ENCODE results near the gene EBP. TPM values are rescaled to one million over a fixed set of nuclear protein-coding genes. Genes with fewer than 3 reads are reported as not detected.
A peak's percentile ranks its signal among the peaks of the same experiment; 100 is the strongest.

Gene EBP
- total RNA-seq, 1 donor from 2014 or later, result 66.0 TPM

GRCh38 chrX:48505481-48505880 is 16.1 kb upstream of the EBP start:
- Histone ChIP-seq H3K27me3 (ENCODE audit: insufficient read depth, low read length) (no peaks in the 10 kb centered on the region), H4K20me1 (ENCODE audit: insufficient read depth, low read length) (no peaks in the 10 kb centered on the region), H3K27ac (ENCODE audit: low read depth, low read length) (no peak overlapping the region), H3K79me2 (ENCODE audit: insufficient read depth, low read length) (peaks cover 14% of the 10 kb centered on the region), H3K4me2 (ENCODE audit: low read length) (no peak overlapping the region), H3K9ac (ENCODE audit: low read length) (no peak overlapping the region), H2AFZ (ENCODE audit: low read depth, low read length) (no peak overlapping the region), H3K4me1 (ENCODE audit: insufficient read depth, low read length) (peaks cover 10% of the 10 kb centered on the region), H3K36me3 (ENCODE audit: insufficient read depth, low read length) (no peaks in the 10 kb centered on the region), H3K9me3 (ENCODE audit: insufficient read depth, low read depth, low read length) (no peaks in the 10 kb centered on the region), H3K4me3 (ENCODE audit: insufficient read depth, low read depth, low read length) (no peak overlapping the region)
- Mint-ChIP-seq H3K27me3 (ENCODE audit: low read depth, unreplicated experiment) (no peaks in the 10 kb centered on the region), H3K4me1 (ENCODE audit: low read depth, unreplicated experiment) (peaks cover 10% of the 10 kb centered on the region), H3K9me3 (ENCODE audit: unreplicated experiment) (no peaks in the 10 kb centered on the region), H3K27ac (ENCODE audit: unreplicated experiment) (no peak overlapping the region), H3K36me3 (ENCODE audit: low read depth, unreplicated experiment) (no peaks in the 10 kb centered on the region), H3K4me3 (ENCODE audit: unreplicated experiment) (no peak overlapping the region)
- DNase-seq (ENCODE audit: low read depth) (no peak), FAIRE-seq (peak; percentile 17)
- no peak for TF ChIP-seq CTCF (IDR thresholded peaks at IDR 0.05; ENCODE audit: insufficient read depth, low read depth, low read length)

- no peaks in the 10 kb centered on the region for H3K9me3 ChIP-seq (ENCODE audit: insufficient read depth, low read depth, low read length)
- H3K9ac ChIP-seq (ENCODE audit: low read length), result no peak overlapping the region
- H3K4me1 ChIP-seq (ENCODE audit: insufficient read depth, low read length), result peaks cover 10% of the 10 kb centered on the region
- Mint-ChIP-seq H3K4me1 (ENCODE audit: low read depth, unreplicated experiment) (peaks cover 10% of the 10 kb centered on the region), H3K4me3 (ENCODE audit: unreplicated experiment) (peak overlapping the region; percentile 71), H3K9me3 (ENCODE audit: unreplicated experiment) (no peaks in the 10 kb centered on the region), H3K36me3 (ENCODE audit: low read depth, unreplicated experiment) (no peaks in the 10 kb centered on the region), H3K27me3 (ENCODE audit: low read depth, unreplicated experiment) (no peaks in the 10 kb centered on the region), H3K27ac (ENCODE audit: unreplicated experiment) (no peak overlapping the region)
- H2AFZ ChIP-seq (ENCODE audit: low read depth, low read length), result no peak overlapping the region
- FAIRE-seq (no peak), DNase-seq (ENCODE audit: low read depth) (no peak)
- no peaks in the 10 kb centered on the region for H3K36me3 ChIP-seq (ENCODE audit: insufficient read depth, low read length)
- no peak overlapping the region for H3K4me2 ChIP-seq (ENCODE audit: low read length)
- no peak overlapping the region for H3K27ac ChIP-seq (ENCODE audit: low read depth, low read length)
- no peak for TF ChIP-seq EZH2 (IDR thresholded peaks at IDR 0.05; ENCODE audit: insufficient read depth, low read length)
- no peak for TF ChIP-seq CTCF (IDR thresholded peaks at IDR 0.05; ENCODE audit: insufficient read depth, low read depth, low read length)
- H3K27me3 ChIP-seq (ENCODE audit: insufficient read depth, low read length), result no peaks in the 10 kb centered on the region
- no peaks in the 10 kb centered on the region for H4K20me1 ChIP-seq (ENCODE audit: insufficient read depth, low read length)
- H3K79me2 ChIP-seq (ENCODE audit: insufficient read depth, low read length), result peaks cover 14% of the 10 kb centered on the region
- H3K4me3 ChIP-seq (ENCODE audit: insufficient read depth, low read depth, low read length), result no peak overlapping the region
Measured at GRCh38 chrX:48507246-48507645, 14.4 kb upstream of the EBP start.

GRCh38 chrX:48508400-48509244 is 13.0 kb upstream of the EBP start, which contains the start of gene PORCN:
PORCN (plus strand) TSS chrX:48508992; CDS start chrX:48509821, 829 bp downstream.
- TF ChIP-seq CTCF (IDR thresholded peaks at IDR 0.05; ENCODE audit: insufficient read depth, low read depth, low read length) (no peak), EZH2 (IDR thresholded peaks at IDR 0.05; ENCODE audit: insufficient read depth, low read length) (no peak)
- DNase-seq (ENCODE audit: low read depth), result no peak
- H3K4me2 ChIP-seq (ENCODE audit: low read length), result peak within 1 kb of the TSS; percentile 92
- H3K36me3 ChIP-seq (ENCODE audit: insufficient read depth, low read length), result no peaks in the 10 kb centered on the region
- Mint-ChIP-seq H3K27me3 (ENCODE audit: low read depth, unreplicated experiment) (no peaks in the 10 kb centered on the region), H3K27ac (ENCODE audit: unreplicated experiment) (peak within 1 kb of the TSS; percentile 41), H3K4me1 (ENCODE audit: low read depth, unreplicated experiment) (peaks cover 4% of the 10 kb centered on the region), H3K9me3 (ENCODE audit: unreplicated experiment) (no peaks in the 10 kb centered on the region), H3K4me3 (ENCODE audit: unreplicated experiment) (peak within 1 kb of the TSS; percentile 92), H3K36me3 (ENCODE audit: low read depth, unreplicated experiment) (peaks cover 2% of the 10 kb centered on the region)
- H3K27ac ChIP-seq (ENCODE audit: low read depth, low read length), result peak within 1 kb of the TSS; percentile 62
- peak; percentile 23 for FAIRE-seq
- peaks cover 10% of the 10 kb centered on the region for H3K4me1 ChIP-seq (ENCODE audit: insufficient read depth, low read length)
- H2AFZ ChIP-seq (ENCODE audit: low read depth, low read length), result peak within 1 kb of the TSS; percentile 59
- H3K27me3 ChIP-seq (ENCODE audit: insufficient read depth, low read length), result no peaks in the 10 kb centered on the region
- peak within 1 kb of the TSS; percentile 69 for H3K4me3 ChIP-seq (ENCODE audit: insufficient read depth, low read depth, low read length)
- H4K20me1 ChIP-seq (ENCODE audit: insufficient read depth, low read length), result no peaks in the 10 kb centered on the region
- peaks cover 14% of the 10 kb centered on the region for H3K79me2 ChIP-seq (ENCODE audit: insufficient read depth, low read length)
- no peaks in the 10 kb centered on the region for H3K9me3 ChIP-seq (ENCODE audit: insufficient read depth, low read depth, low read length)
- peak within 1 kb of the TSS; percentile 88 for H3K9ac ChIP-seq (ENCODE audit: low read length)
